Activated CD8-positive, alpha-beta memory T cell treated with anti-CD3 and anti-CD28 coated beads, Interleukin-2, amount 10 ng/mL, durations not matched to agents 7 days and 5 days (primary cell): ENCODE measurements around the gene UBE2O. TPM values are rescaled to one million over a fixed set of nuclear protein-coding genes. Genes with fewer than 3 reads are reported as not detected.

Source experiments
- ATAC-seq: fragments of 150-1000 bp; cut with Tn5 transposase; one replicate; pipeline ENCODE4 v1.10.0; 2021; ENCODE audit warnings: moderate library complexity
- CTCF ChIA-PET: fragments of 350-600 bp; sonication (Branson Sonifier 250); formaldehyde crosslinking; loops from one replicate; lab custom pipeline; 2021; ENCODE audit warnings: antibody characterized with exemption; lab: Charles Lee
- DNase-seq: peaks from one replicate; pipeline ENCODE4 v3.0.0-alpha.2; 2020
- H3K27ac Mint-ChIP-seq: one replicate; pipeline ENCODE4 v1.8.0; 2021; ENCODE audit warnings: mild to moderate bottlenecking, mixed read lengths
- H3K27me3 Mint-ChIP-seq: one replicate; pipeline ENCODE4 v1.8.0; 2021; ENCODE audit warnings: mixed read lengths
- H3K36me3 Mint-ChIP-seq: one replicate; pipeline ENCODE4 v1.8.0; 2021; ENCODE audit warnings: mild to moderate bottlenecking, mixed read lengths
- H3K4me1 Mint-ChIP-seq: one replicate; pipeline ENCODE4 v1.8.0; 2021; ENCODE audit warnings: mixed read lengths
- H3K4me3 Mint-ChIP-seq: one replicate; pipeline ENCODE4 v1.8.0; 2021; ENCODE audit warnings: mild to moderate bottlenecking, moderate library complexity, mixed read lengths
- H3K9me3 Mint-ChIP-seq: one replicate; pipeline ENCODE4 v1.8.0; 2022; ENCODE audit warnings: low read depth, mixed read lengths
- total RNA-seq, 2 experiments: library from RNA; stranded (reverse); gene quantifications; one replicate each; pipeline ENCODE4 v1.2.3, GENCODE V29; 2021

Gene UBE2O
- total RNA-seq, 2 experiments from 2014 or later = 30.2 to 34.7 TPM

GRCh38 chr17:76422406-76422805 lies 30.5 kb downstream of the UBE2O start:
- ATAC-seq (no peak), DNase-seq (no peak)
- no peaks in the 10 kb centered on the region for H3K27me3 Mint-ChIP-seq
- no peaks in the 10 kb centered on the region for H3K9me3 Mint-ChIP-seq
- no peak overlapping the region for H3K27ac Mint-ChIP-seq
- no peaks in the 10 kb centered on the region for H3K36me3 Mint-ChIP-seq
- no peak overlapping the region for H3K4me3 Mint-ChIP-seq
- H3K4me1 Mint-ChIP-seq = no peaks in the 10 kb centered on the region
- CTCF ChIA-PET = interaction anchor here (2.0 kb wide), 1 partner anchor 24 kb away, joined by 6 read pairs; no protein-coding TSS in a partner anchor

DNA sequence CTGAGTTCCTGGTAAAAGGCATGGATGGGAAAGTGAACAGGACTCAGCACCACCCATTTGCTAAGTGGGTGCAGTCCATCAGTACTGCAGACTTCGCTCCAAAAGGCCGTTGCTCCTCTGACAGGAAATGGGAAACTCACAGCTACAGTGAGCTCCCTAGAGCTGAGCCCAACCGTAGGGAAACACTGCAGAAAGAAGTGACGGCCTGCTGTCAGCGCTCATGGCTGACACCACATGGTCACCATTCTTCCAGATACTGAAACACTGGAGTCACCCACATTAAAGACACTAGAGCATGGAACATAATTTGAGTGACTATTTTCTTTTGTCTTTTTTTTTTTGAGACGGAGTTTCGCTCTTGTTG lies 31.9 kb downstream of the UBE2O start:
- Mint-ChIP-seq H3K4me3 (no peak overlapping the region), H3K27ac (no peak overlapping the region), H3K4me1 (no peaks in the 10 kb centered on the region), H3K27me3 (no peaks in the 10 kb centered on the region), H3K36me3 (no peaks in the 10 kb centered on the region), H3K9me3 (no peaks in the 10 kb centered on the region)
- ATAC-seq (no peak), DNase-seq (no peak)
- CTCF ChIA-PET = interaction anchor here (0.8 kb wide), 1 partner anchor 787 kb away, joined by 3 read pairs; no protein-coding TSS in a partner anchor

DNA sequence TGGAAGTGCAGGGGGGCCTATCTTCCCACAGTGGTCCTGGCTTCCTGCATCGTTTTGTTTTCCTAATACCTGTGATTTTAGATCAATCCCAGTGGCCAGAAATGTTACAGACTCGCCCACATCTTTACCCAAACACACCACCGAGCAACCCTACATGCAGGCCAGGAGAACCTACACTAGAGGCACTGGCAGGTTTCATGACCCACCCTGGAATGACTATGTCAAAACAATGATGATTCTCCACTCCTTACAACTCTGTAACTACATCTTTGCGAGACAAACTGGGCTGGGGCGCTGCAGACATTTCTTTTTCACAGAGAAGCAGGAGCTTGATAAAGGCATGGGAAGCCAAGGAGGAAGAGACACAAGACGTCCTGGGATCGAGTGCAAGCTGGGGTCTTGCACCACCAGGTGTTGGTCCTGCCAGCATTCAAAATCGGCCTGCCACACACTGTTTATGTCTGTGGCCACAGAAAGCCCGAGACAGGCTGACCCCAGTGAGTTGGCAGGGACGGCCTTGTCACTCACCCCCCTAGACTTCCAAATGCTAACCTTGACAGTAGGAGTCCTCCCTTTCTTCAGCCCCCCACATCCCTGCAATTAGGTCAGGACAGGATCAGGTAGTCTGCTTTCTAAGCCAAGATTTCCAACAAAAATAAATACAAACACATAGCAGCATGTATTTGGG lies 32.5 kb downstream of the UBE2O start:
- H3K4me3 Mint-ChIP-seq = no peak overlapping the region
- DNase-seq (no peak), ATAC-seq (no peak)
- H3K27ac Mint-ChIP-seq = no peak overlapping the region
- no peaks in the 10 kb centered on the region for H3K27me3 Mint-ChIP-seq
- no peaks in the 10 kb centered on the region for H3K9me3 Mint-ChIP-seq
- CTCF ChIA-PET = interaction anchor here (0.8 kb wide), 1 partner anchor 787 kb away, joined by 3 read pairs; no protein-coding TSS in a partner anchor
- no peaks in the 10 kb centered on the region for H3K36me3 Mint-ChIP-seq
- no peaks in the 10 kb centered on the region for H3K4me1 Mint-ChIP-seq

DNA sequence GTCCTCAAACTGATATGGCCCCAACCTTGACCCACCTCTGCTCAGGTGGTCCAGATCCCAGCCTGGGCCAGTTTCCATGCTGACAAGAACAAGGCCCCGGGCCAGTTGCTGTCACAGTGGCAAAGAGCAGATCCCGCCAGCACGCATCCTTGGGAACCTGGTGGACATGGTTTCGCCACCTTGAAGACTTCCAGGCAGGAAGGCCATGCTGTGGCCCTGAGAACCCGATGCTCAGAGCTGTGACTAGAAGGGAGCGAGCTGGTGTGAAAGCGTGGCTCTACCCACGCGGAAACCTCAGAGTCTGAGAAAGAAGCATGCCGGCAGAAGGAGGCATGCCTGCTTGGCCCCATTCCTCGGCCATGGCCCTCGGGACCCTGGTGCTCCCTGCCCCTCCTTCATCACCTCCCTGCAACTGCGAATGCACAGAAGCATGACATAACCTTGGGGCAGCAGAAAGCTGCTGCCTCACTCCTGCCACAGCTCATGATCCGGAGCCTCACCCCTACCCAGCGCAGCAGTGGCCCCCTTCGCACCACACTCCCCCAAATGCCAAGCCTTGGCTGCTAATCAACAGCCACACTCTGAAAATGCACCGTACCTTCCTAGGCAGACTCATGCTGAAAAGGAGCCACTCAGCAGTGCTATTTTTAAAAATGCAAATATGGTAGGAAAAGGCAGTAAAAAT lies 33.2 kb downstream of the UBE2O start:
- Mint-ChIP-seq H3K27me3 (no peaks in the 10 kb centered on the region), H3K27ac (no peak overlapping the region), H3K36me3 (no peaks in the 10 kb centered on the region), H3K4me3 (no peak overlapping the region), H3K9me3 (no peaks in the 10 kb centered on the region), H3K4me1 (no peaks in the 10 kb centered on the region)
- CTCF ChIA-PET = no interaction called here
- ATAC-seq (no peak), DNase-seq (no peak)

GRCh38 chr17:76417499-76418143 lies 35.3 kb downstream of the UBE2O start:
- Mint-ChIP-seq H3K4me3 (no peak overlapping the region), H3K36me3 (no peaks in the 10 kb centered on the region), H3K27me3 (no peaks in the 10 kb centered on the region), H3K9me3 (no peaks in the 10 kb centered on the region), H3K4me1 (no peaks in the 10 kb centered on the region), H3K27ac (no peak overlapping the region)
- CTCF ChIA-PET = interaction anchor here (1.0 to 2.8 kb wide), 6 partner anchors 10 to 206 kb away, joined by 3 to 10 read pairs (median 3); partner anchors contain the start of gene UBE2O
- DNase-seq = no peak
- no peak for ATAC-seq

GRCh38 chr17:76416899-76417298 lies 36.1 kb downstream of the UBE2O start:
- Mint-ChIP-seq H3K9me3 (no peaks in the 10 kb centered on the region), H3K4me1 (no peaks in the 10 kb centered on the region), H3K27ac (no peak overlapping the region), H3K4me3 (no peak overlapping the region), H3K36me3 (no peaks in the 10 kb centered on the region), H3K27me3 (no peaks in the 10 kb centered on the region)
- ATAC-seq (no peak), DNase-seq (no peak)
- CTCF ChIA-PET = interaction anchor here (1.4 to 2.8 kb wide), 4 partner anchors 9 to 207 kb away, joined by 3 to 10 read pairs (median 6); partner anchors contain the start of gene UBE2O

DNA sequence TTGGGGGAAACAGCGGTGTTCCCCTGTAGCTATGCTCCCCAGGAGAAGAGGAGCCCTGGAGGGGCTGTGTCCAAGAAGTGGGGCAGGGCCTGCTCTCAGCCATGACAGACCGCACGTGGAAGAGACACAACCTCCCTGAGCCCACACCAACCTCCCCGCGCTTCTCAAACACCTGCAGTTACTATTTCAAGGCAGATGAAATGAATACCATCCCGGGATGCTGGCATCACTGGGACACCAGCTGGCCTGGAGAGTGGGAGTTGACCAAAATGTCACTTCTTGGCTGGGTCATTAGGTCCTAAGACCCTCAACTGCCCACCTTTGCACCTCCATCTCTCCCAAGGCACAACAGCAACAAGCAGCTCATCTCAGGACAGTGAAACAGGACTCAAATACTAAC lies 36.5 kb downstream of the UBE2O start:
- no peak overlapping the region for H3K27ac Mint-ChIP-seq
- H3K9me3 Mint-ChIP-seq = no peaks in the 10 kb centered on the region
- no peaks in the 10 kb centered on the region for H3K27me3 Mint-ChIP-seq
- H3K4me1 Mint-ChIP-seq = no peaks in the 10 kb centered on the region
- no peak for DNase-seq
- H3K4me3 Mint-ChIP-seq = no peak overlapping the region
- no peaks in the 10 kb centered on the region for H3K36me3 Mint-ChIP-seq
- ATAC-seq = no peak
- CTCF ChIA-PET = interaction anchor here (1.4 to 2.8 kb wide), 3 partner anchors 8 to 36 kb away, joined by 3 to 10 read pairs (median 9); partner anchors contain the start of gene UBE2O

DNA sequence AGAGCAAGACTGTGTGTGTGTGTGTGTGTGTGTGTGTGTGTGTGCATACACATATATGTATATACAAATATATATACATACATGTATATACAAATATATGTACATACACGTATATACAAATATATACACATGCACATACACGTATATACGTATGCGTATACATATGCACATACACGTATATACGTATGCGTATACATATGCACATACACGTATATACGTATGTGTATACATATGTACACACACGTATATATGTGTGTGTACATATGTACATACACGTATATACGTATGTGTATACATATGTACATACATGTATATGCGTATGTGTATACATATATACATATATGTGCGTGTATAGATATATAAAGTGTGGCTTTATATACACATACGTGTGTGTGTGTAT lies 37.2 kb downstream of the UBE2O start:
- no peak overlapping the region for H3K4me3 Mint-ChIP-seq
- no peaks in the 10 kb centered on the region for H3K36me3 Mint-ChIP-seq
- no peaks in the 10 kb centered on the region for H3K9me3 Mint-ChIP-seq
- CTCF ChIA-PET = interaction anchor here (2.8 kb wide), 1 partner anchor 17 kb away, joined by 9 read pairs; no protein-coding TSS in a partner anchor
- H3K4me1 Mint-ChIP-seq = no peaks in the 10 kb centered on the region
- ATAC-seq (no peak), DNase-seq (no peak)
- no peak overlapping the region for H3K27ac Mint-ChIP-seq
- no peaks in the 10 kb centered on the region for H3K27me3 Mint-ChIP-seq

DNA sequence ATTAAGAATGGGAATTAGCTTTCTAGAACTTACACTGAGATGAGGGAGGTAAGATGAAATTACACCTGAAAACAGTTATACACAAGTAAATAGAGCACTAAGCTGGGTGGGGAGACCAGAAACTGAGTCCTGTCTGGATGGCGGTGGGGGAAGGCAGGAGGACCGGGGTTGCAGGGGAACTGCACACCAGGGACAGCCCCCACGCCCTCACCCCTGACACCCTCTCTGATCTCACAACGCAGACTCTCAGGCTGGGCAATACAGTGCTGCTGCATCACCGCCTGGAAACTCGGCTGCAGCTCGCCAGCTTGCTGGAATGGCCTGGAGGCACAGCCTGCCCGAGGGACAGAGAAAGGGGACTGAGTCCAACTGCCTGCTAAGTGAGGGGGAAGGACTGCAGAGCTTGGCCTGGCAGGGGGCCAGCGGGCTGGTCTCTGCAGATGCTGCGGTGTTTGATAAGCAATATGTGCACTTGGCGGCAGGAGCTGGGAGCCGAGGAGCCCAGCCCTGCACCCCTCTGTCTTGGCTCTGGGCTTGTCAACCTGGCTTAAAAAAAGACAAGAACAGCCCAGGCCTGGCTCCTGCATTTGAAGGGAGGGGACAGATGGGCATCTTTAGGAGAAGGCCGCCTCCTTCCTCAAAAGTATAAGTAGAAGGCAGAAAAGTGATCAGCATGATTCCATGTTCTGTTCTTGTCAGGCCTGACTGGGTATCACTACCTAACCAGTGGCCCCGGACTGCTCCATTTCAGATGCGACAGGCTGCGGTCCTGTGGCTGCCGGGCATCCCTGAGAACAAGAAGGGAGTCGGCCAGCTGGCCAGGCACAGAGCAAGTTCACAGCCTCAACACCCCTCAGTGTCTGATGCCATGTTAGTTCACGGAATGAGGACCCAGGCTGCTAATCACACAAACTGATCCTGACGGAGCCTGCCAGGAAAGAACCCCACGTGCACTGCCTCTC lies 38.3 kb downstream of the UBE2O start:
- no peaks in the 10 kb centered on the region for H3K27me3 Mint-ChIP-seq
- CTCF ChIA-PET = interaction anchor here (0.6 to 2.5 kb wide), 8 partner anchors 11 to 409 kb away, joined by 3 to 16 read pairs (median 3); partner anchors contain the start of gene AANAT
- no peaks in the 10 kb centered on the region for H3K4me1 Mint-ChIP-seq
- H3K27ac Mint-ChIP-seq = no peak overlapping the region
- no peaks in the 10 kb centered on the region for H3K36me3 Mint-ChIP-seq
- DNase-seq (no peak), ATAC-seq (no peak)
- H3K9me3 Mint-ChIP-seq = no peaks in the 10 kb centered on the region
- H3K4me3 Mint-ChIP-seq = no peak overlapping the region

DNA sequence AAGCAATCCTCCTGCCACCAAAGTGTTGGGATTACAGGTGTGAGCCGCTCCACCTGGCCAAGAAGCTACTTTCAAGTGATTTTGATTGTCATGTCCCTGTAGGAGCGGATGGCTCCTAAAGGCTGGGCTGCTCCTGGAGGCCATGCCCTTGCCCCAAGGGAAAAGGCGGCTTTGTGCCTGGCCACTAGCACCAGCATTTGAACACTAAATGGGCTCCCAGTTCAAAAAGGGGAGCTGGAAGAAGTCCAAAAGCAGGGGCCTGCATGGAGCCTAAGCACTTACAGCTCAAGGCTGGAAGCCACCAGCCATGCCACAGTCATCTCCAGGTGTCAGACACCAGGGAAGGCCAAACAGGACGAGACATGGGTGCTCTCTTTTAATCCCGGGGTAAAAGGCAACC lies 41.7 kb downstream of the UBE2O start:
- no peak for ATAC-seq
- peaks cover 4% of the 10 kb centered on the region for H3K4me1 Mint-ChIP-seq
- CTCF ChIA-PET = interaction anchor here (0.7 to 1.5 kb wide), 6 partner anchors 10 to 112 kb away, joined by 3 to 5 read pairs (median 4); no protein-coding TSS in a partner anchor
- DNase-seq = no peak
- no peak overlapping the region for H3K27ac Mint-ChIP-seq
- no peak overlapping the region for H3K4me3 Mint-ChIP-seq
- H3K36me3 Mint-ChIP-seq = no peaks in the 10 kb centered on the region
- H3K27me3 Mint-ChIP-seq = no peaks in the 10 kb centered on the region
- H3K9me3 Mint-ChIP-seq = no peaks in the 10 kb centered on the region

GRCh38 chr17:76410328-76410965 lies 42.5 kb downstream of the UBE2O start:
- no peaks in the 10 kb centered on the region for H3K9me3 Mint-ChIP-seq
- ATAC-seq (no peak), DNase-seq (no peak)
- H3K36me3 Mint-ChIP-seq = no peaks in the 10 kb centered on the region
- no peaks in the 10 kb centered on the region for H3K27me3 Mint-ChIP-seq
- H3K27ac Mint-ChIP-seq = no peak overlapping the region
- no peak overlapping the region for H3K4me3 Mint-ChIP-seq
- H3K4me1 Mint-ChIP-seq = peaks cover 4% of the 10 kb centered on the region
- CTCF ChIA-PET = interaction anchor here (0.8 to 3.3 kb wide), 5 partner anchors 12 to 112 kb away, joined by 3 to 21 read pairs (median 4); no protein-coding TSS in a partner anchor
